AG04450 (cell line): ENCODE data around the gene CAPN8. TPM values are rescaled to one million over a fixed set of nuclear protein-coding genes. Genes with fewer than 3 reads are reported as not detected.

Experiments used
- CTCF ChIA-PET: fragments of 300-600, 350-600 bp; formaldehyde crosslinking; extraction: SDS; loops from one replicate; lab custom pipeline; 2022; ENCODE audit warnings: antibody characterized with exemption, inconsistent platforms; lab: Charles Lee
- POLR2A ChIA-PET: fragments of 350-600 bp; formaldehyde crosslinking; extraction: SDS; loops from one replicate; lab custom pipeline; 2021; ENCODE audit warnings: antibody characterized with exemption, inconsistent platforms; lab: Yijun Ruan, JAX
- DNase-seq: peaks from one replicate; pipeline ENCODE4 v3.0.0-alpha.2; 2011; ENCODE audit warnings: low read depth, low spot score
- H3K27ac ChIP-seq: one replicate; pipeline ENCODE4 v1.5.1; 2012; ENCODE audit warnings: low read depth, low read length, control low read depth
- H3K27me3 ChIP-seq: one replicate; pipeline ENCODE4 v1.6.0; 2012; ENCODE audit warnings: low read length; ENCODE audit not compliant: control insufficient read depth, insufficient read depth
- H3K4me3 ChIP-seq: 2 replicates; pipeline ENCODE4 v1.5.1; 2011; ENCODE audit warnings: mild to moderate bottlenecking, low read depth, low read length, control low read depth
- H3K9me3 ChIP-seq: 2 replicates; pipeline ENCODE4 v1.5.1; 2012; ENCODE audit warnings: low read length; ENCODE audit not compliant: control insufficient read depth, insufficient read depth
- CTCF ChIP-seq: IDR thresholded peaks from 2 replicates; pipeline ENCODE4 v1.5.1; 2011; ENCODE audit warnings: low read depth, low read length, control low read depth, inconsistent platforms
- polyA plus RNA-seq: library from polyadenylated mRNA; depleted of rRNA; stranded (reverse); fragments of >200 nt; gene quantifications from 2 replicates; pipeline ENCODE4 v1.2.3, GENCODE V29; 2011

Gene CAPN8
- polyA plus RNA-seq, 1 experiment, result not detected

GRCh38 chr1:223657978-223658377, 7.5 kb downstream of the CAPN8 start:
- TF ChIP-seq CTCF, result no peak
- H3K9me3 ChIP-seq, result no peaks in the 10 kb centered on the region
- no peak for DNase-seq
- ChIA-PET CTCF (no interaction called here), POLR2A (no interaction called here)
- H3K27me3 ChIP-seq, result peaks cover 16% of the 10 kb centered on the region
- no peak overlapping the region for H3K4me3 ChIP-seq
- no peak overlapping the region for H3K27ac ChIP-seq

DNA sequence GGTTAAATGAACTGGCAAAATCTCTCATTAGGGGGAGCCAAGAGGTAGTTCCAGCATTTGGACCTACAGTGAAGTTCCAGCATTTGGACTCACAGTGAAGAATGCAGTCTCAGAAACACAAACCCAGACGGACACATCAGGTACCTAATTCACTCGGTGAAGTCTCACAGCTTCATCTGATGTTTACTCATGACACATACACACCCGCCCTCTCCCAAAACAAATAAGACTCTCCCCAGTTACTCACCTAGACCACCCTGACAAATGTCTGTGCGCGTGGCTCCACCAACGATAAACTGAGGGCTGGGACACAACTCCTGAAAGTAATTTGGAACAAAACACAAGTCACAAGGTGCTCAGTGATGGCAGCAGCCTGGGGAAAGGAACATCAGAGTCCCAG, 11.4 kb downstream of the CAPN8 start:
- Histone ChIP-seq H3K9me3 (no peaks in the 10 kb centered on the region), H3K4me3 (no peak overlapping the region), H3K27me3 (peaks cover 30% of the 10 kb centered on the region), H3K27ac (no peak overlapping the region)
- ChIA-PET CTCF (no interaction called here), POLR2A (no interaction called here)
- no peak for TF ChIP-seq CTCF
- DNase-seq, result no peak

- Histone ChIP-seq H3K4me3 (no peak overlapping the region), H3K27ac (no peak overlapping the region), H3K27me3 (peaks cover 29% of the 10 kb centered on the region), H3K9me3 (no peaks in the 10 kb centered on the region)
- TF ChIP-seq CTCF, result no peak
- no peak for DNase-seq
- ChIA-PET CTCF (no interaction called here), POLR2A (no interaction called here)
Measured at GRCh38 chr1:223653431-223653830, 12.1 kb downstream of the CAPN8 start.

- TF ChIP-seq CTCF, result no peak
- POLR2A ChIA-PET, result no interaction called here
- Histone ChIP-seq H3K27me3 (peaks cover 30% of the 10 kb centered on the region), H3K9me3 (no peaks in the 10 kb centered on the region), H3K27ac (no peak overlapping the region), H3K4me3 (no peak overlapping the region)
- CTCF ChIA-PET, result no interaction called here
- no peak for DNase-seq
Measured at GRCh38 chr1:223653015-223653414, 12.5 kb downstream of the CAPN8 start.

DNA sequence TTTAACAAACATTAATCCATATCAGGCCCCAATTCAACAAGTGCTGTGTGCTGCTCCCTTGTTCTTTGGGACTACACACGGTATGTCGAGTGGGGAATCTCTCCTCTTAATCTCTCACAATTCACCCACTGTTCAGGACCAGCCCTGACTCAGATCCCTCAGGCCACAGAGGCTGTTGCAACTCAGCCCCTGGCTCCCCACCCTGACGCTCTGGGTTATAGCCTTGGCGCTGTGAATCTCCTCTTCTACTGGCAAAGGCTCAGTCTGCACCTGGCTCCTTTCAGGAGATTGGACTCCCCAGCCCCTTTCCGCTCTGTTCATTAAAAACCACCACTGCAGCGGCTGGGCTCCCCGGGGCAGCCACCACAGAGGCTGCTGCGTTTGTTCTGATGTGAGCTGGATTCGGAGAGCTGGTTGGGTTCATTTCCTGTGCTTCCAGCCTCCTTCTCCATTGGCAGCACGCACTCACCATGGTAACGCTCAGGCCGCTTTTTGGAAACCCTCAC, 13.0 kb downstream of the CAPN8 start:
- no peak for TF ChIP-seq CTCF
- ChIA-PET POLR2A (no interaction called here), CTCF (no interaction called here)
- Histone ChIP-seq H3K27me3 (peaks cover 32% of the 10 kb centered on the region), H3K27ac (no peak overlapping the region), H3K9me3 (no peaks in the 10 kb centered on the region), H3K4me3 (no peak overlapping the region)
- DNase-seq, result no peak
